Natural killer cell (primary cell): ENCODE results near the gene SPSB4. TPM values are rescaled to one million over a fixed set of nuclear protein-coding genes. Genes with fewer than 3 reads are reported as not detected.

Experiments
- ATAC-seq, 3 donors: fragments of 150-1000 bp in 2 of 3; fragments of 200-7000 bp in 1 of 3; cut with Tn5 transposase; 1 replicate in 1 of 3; 2 replicates in 2 of 3; pipeline ENCODE4 v1.10.0; 2021; ENCODE audit warnings: mild to moderate bottlenecking in 2 of 3, moderate library complexity in 2 of 3
- DNase-seq, 2 donors: peaks; one replicate each; pipeline versions ENCODE4 v3.0.0 to v3.0.0-alpha.2; 2013 to 2021; ENCODE audit warnings: mixed read lengths in 1 of 2
- H3K27ac ChIP-seq: one replicate; pipeline ENCODE4 v1.5.1; 2013; ENCODE audit warnings: mild to moderate bottlenecking, low read length
- H3K27me3 ChIP-seq: one replicate; pipeline ENCODE4 v1.6.1; 2013; ENCODE audit warnings: low read length; ENCODE audit not compliant: control insufficient read depth, insufficient read depth
- H3K36me3 ChIP-seq: one replicate; pipeline ENCODE4 v1.6.1; 2013; ENCODE audit warnings: low read length; ENCODE audit not compliant: control insufficient read depth, insufficient read depth
- H3K4me1 ChIP-seq: one replicate; pipeline ENCODE4 v1.6.1; 2013; ENCODE audit warnings: low read length; ENCODE audit not compliant: control insufficient read depth, insufficient read depth
- H3K4me3 ChIP-seq: one replicate; pipeline ENCODE4 v1.5.1; 2013; ENCODE audit warnings: low read length
- H3K9me3 ChIP-seq: one replicate; pipeline ENCODE4 v1.6.1; 2013; ENCODE audit warnings: low read length; ENCODE audit not compliant: control insufficient read depth, insufficient read depth
- H3K27ac Mint-ChIP-seq, 2 donors: one replicate each; pipeline ENCODE4 v1.8.0; 2022; ENCODE audit warnings: mild to moderate bottlenecking in 2 of 2, mixed read lengths in 2 of 2, moderate library complexity in 1 of 2
- H3K27me3 Mint-ChIP-seq, 2 donors: one replicate each; pipeline ENCODE4 v1.8.0; 2022; ENCODE audit warnings: low read depth in 2 of 2, mixed read lengths in 2 of 2
- H3K36me3 Mint-ChIP-seq: one replicate; pipeline ENCODE4 v1.8.0; 2022; ENCODE audit warnings: mixed read lengths
- H3K4me1 Mint-ChIP-seq, 2 donors: one replicate each; pipeline ENCODE4 v1.8.0; 2022; ENCODE audit warnings: mixed read lengths in 2 of 2
- H3K4me3 Mint-ChIP-seq: one replicate; pipeline ENCODE4 v1.8.0; 2022; ENCODE audit warnings: mild to moderate bottlenecking, moderate library complexity, mixed read lengths
- H3K9me3 Mint-ChIP-seq, 2 donors: one replicate each; pipeline ENCODE4 v1.8.0; 2022; ENCODE audit warnings: mixed read lengths in 2 of 2
- WGBS: methylation state at CpG from one replicate; pipeline ENCODE4 v1.1.7; 2013; ENCODE audit warnings: missing lambda C conversion rate; ENCODE audit not compliant: insufficient coverage; 5-methylcytosine and 5-hydroxymethylcytosine counted together
- intact Hi-C: fragments of 100-400 bp; cut with micrococcal nuclease; formaldehyde crosslinking; loops from one replicate; pipeline ENCODE4 v1.14.2; 2022
- total RNA-seq, 4 donors: library from RNA; stranded (reverse); fragments of 120-200 nt in 1 of 4; gene quantifications; one replicate each; pipeline versions ENCODE4 v1.2.3 to v1.2.4, GENCODE V29; 2013 to 2022
- TF ChIP-seq, protein P1 (sequence below): fragments of 200-600 bp; IDR thresholded peaks from one replicate; pipeline ENCODE4 v1.8.0; 2022; ENCODE audit warnings: antibody characterized with exemption

Gene SPSB4
- total RNA-seq, 3 donors from 2014 or later (not counting 1 experiment from before 2014, with no cell fraction given): not detected

DNA sequence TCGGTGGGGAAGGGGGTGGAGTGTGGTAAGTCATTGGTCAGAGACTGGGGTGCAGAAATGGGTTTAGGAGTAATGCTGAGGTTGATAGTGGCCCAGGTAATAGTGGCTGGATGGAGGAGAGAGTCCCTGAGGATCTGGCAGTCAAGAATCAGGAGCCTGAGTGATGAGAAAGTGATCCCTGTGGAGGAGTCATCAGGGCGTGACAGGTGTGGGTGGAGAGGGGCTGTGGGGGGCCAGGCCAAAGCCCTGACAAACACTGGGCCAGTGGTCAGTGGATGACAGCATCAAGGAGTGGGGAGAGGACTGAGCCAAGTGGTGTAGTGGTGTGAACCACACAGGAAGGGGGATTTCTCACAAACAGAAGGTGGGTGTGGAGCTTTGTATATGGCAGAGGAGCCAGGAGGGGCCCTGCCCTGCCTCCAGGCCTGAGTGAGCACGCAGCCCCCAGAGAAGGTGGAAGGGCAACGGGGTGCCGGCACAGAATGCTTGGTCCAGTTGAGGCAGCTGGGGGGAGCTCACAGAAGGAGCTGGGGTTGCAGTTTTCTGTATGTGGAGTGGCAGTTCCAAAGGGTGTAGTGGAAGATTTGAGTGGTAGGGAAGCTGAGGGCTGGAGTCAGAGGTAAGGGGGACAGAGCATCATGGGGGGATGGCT is 77.1 kb downstream of the SPSB4 start:
- Histone ChIP-seq H3K4me1 (peaks cover 26% of the 10 kb centered on the region), H3K36me3 (no peaks in the 10 kb centered on the region), H3K4me3 (no peak overlapping the region), H3K27me3 (no peaks in the 10 kb centered on the region), H3K27ac (no peak overlapping the region), H3K9me3 (no peaks in the 10 kb centered on the region)
- H3K4me3 Mint-ChIP-seq: no peak overlapping the region
- DNase-seq (no peak), ATAC-seq (peak in 1 of 3 donors; percentile 55)
- H3K27ac Mint-ChIP-seq: no peak overlapping the region
- TF ChIP-seq, protein P1, sequence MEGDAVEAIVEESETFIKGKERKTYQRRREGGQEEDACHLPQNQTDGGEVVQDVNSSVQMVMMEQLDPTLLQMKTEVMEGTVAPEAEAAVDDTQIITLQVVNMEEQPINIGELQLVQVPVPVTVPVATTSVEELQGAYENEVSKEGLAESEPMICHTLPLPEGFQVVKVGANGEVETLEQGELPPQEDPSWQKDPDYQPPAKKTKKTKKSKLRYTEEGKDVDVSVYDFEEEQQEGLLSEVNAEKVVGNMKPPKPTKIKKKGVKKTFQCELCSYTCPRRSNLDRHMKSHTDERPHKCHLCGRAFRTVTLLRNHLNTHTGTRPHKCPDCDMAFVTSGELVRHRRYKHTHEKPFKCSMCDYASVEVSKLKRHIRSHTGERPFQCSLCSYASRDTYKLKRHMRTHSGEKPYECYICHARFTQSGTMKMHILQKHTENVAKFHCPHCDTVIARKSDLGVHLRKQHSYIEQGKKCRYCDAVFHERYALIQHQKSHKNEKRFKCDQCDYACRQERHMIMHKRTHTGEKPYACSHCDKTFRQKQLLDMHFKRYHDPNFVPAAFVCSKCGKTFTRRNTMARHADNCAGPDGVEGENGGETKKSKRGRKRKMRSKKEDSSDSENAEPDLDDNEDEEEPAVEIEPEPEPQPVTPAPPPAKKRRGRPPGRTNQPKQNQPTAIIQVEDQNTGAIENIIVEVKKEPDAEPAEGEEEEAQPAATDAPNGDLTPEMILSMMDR: no peak
- peaks cover 10 to 11% of the 10 kb centered on the region in 2 donors for H3K4me1 Mint-ChIP-seq
- WGBS: 66% methylated on average over 5 of the region's 5 CpGs
- intact Hi-C loops: no loop called here
- H3K9me3 Mint-ChIP-seq: no peaks in the 10 kb centered on the region
- H3K27me3 Mint-ChIP-seq: peaks cover 4 to 10% of the 10 kb centered on the region in 2 donors
- H3K36me3 Mint-ChIP-seq: no peaks in the 10 kb centered on the region

DNA sequence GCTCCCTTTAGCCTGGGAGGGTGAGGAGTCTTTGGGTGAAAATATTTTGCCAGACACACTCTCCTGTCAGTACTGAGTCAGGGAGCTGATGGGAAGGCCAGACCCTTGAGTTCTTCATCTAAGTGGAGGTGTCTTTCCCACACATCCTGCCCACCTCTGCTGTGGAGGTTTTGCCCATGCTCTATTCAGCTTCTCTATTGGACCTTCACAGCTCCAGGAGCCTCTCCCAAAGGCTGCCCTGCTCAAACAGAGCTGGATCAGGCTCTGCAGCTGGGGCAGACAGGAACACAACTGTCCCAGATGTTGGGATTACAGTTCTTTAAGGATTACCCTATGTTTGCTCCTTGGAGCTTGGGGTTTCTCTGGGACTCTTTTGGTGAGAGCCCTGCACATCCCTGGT is 77.9 kb downstream of the SPSB4 start:
- Histone ChIP-seq H3K27me3 (no peaks in the 10 kb centered on the region), H3K36me3 (no peaks in the 10 kb centered on the region), H3K4me1 (peaks cover 26% of the 10 kb centered on the region), H3K4me3 (no peak overlapping the region), H3K27ac (no peak overlapping the region), H3K9me3 (no peaks in the 10 kb centered on the region)
- TF ChIP-seq, protein P1: no peak
- no peaks in the 10 kb centered on the region for H3K36me3 Mint-ChIP-seq
- H3K9me3 Mint-ChIP-seq: no peaks in the 10 kb centered on the region
- intact Hi-C loops: no loop called here
- ATAC-seq (no peak), DNase-seq (no peak)
- H3K4me1 Mint-ChIP-seq: peaks cover 10 to 11% of the 10 kb centered on the region in 2 donors
- H3K4me3 Mint-ChIP-seq: no peak overlapping the region
- H3K27me3 Mint-ChIP-seq: peaks cover 5 to 11% of the 10 kb centered on the region in 2 donors
- no peak overlapping the region for H3K27ac Mint-ChIP-seq

DNA sequence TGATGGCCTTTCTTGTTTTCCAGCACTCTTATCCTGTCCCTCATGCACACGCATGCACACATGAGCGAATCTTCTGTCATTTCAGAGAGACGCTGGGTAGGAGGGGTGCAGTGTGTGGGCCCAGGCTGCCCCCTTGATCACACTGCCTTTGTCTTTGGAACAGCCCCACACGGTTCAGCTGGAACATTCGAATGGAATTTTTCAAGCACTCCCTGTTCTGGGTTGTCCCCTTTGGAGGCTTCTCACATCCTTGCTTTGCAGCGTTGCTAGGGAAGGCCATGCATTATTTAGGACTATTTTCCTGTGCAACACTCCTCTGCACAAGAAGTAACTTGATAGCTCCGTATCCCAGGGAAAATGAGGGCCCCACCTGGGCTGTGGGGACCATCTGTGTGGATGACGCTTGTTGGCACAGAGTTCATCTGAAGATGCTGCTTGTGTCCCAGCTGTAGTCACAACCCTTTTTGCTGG is 78.4 kb downstream of the SPSB4 start:
- TF ChIP-seq, protein P1: no peak
- H3K27me3 ChIP-seq: no peaks in the 10 kb centered on the region
- 83% methylated on average over 8 of the region's 8 CpGs for WGBS
- peaks cover 26% of the 10 kb centered on the region for H3K4me1 ChIP-seq
- DNase-seq (no peak), ATAC-seq (no peak)
- H3K36me3 Mint-ChIP-seq: no peaks in the 10 kb centered on the region
- H3K9me3 Mint-ChIP-seq: no peaks in the 10 kb centered on the region
- H3K9me3 ChIP-seq: no peaks in the 10 kb centered on the region
- no peaks in the 10 kb centered on the region for H3K36me3 ChIP-seq
- H3K27ac ChIP-seq: no peak overlapping the region
- intact Hi-C loops: no loop called here
- peaks cover 7 to 10% of the 10 kb centered on the region in 2 donors for H3K27me3 Mint-ChIP-seq
- no peak overlapping the region for H3K27ac Mint-ChIP-seq
- peaks cover 10 to 11% of the 10 kb centered on the region in 2 donors for H3K4me1 Mint-ChIP-seq
- H3K4me3 Mint-ChIP-seq: no peak overlapping the region
- no peak overlapping the region for H3K4me3 ChIP-seq

DNA sequence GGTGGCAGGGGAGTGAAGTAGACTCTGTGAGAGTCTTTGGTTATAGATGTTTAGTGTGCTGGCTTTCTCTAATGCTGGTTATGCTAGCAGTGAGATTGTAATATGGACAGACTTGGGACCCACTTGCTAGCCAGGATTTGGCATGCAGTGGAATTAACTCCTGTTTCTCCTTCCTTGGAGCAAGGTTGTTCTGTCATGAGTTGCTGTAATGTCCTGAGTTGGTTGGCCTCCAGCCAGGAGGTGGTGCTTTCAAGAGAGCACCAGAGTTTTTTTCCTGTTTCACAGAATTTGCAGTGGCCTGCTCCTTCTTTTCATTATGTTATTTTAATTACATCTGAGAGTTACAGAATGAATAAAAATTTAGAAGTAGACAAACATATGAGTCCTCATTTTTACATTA is 92.4 kb downstream of the SPSB4 start:
- intact Hi-C loops: no loop called here
- ATAC-seq (no peak), DNase-seq (no peak)
- Mint-ChIP-seq H3K27me3 (peaks cover 14 to 19% of the 10 kb centered on the region in 2 donors), H3K4me3 (no peak overlapping the region), H3K4me1 (no peaks in the 10 kb centered on the region), H3K9me3 (peaks cover 2 to 5% of the 10 kb centered on the region in 2 donors), H3K36me3 (peaks cover 11% of the 10 kb centered on the region), H3K27ac (no peak overlapping the region)
- Histone ChIP-seq H3K27ac (no peak overlapping the region), H3K4me1 (no peaks in the 10 kb centered on the region), H3K27me3 (no peaks in the 10 kb centered on the region), H3K36me3 (no peaks in the 10 kb centered on the region), H3K9me3 (peaks cover 4% of the 10 kb centered on the region), H3K4me3 (no peak overlapping the region)
- TF ChIP-seq, protein P1: no peak
